GM21619 (cell line): ENCODE measurements around the gene GSK3B.
"Not testable (repeated sequence)": the region's sequence is repeated elsewhere in the genome, so short reads cannot be mapped to it uniquely, and the experiment has no call there.

ENCODE experiments used
- ATAC-seq: cut with Tn5 transposase; IDR thresholded peaks from one replicate; pipeline ENCODE4 v1.9.1; 2021; ENCODE audit not compliant: unreplicated experiment

GSK3B gene

GRCh38 chr3:120018299-120018698 lies 75.9 kb downstream of the GSK3B start:
- no peak for ATAC-seq

- ATAC-seq: no peak
Measured at GRCh38 chr3:120017692-120018091, 76.6 kb downstream of the GSK3B start.

GRCh38 chr3:120013481-120013880 lies 80.8 kb downstream of the GSK3B start:
- ATAC-seq: no peak

GRCh38 chr3:120005741-120006140 lies 88.5 kb downstream of the GSK3B start:
- ATAC-seq: not testable (repeated sequence)

- ATAC-seq: not testable (repeated sequence)
Measured at GRCh38 chr3:120004008-120004498, 90.2 kb downstream of the GSK3B start.

- ATAC-seq: no peak
Measured at GRCh38 chr3:119998166-119998565, 96.1 kb downstream of the GSK3B start.

- ATAC-seq: no peak
Measured at GRCh38 chr3:119990888-119991287, 103.4 kb downstream of the GSK3B start.

- ATAC-seq: no peak
Measured at GRCh38 chr3:119989981-119990655, 104.1 kb downstream of the GSK3B start.

- ATAC-seq: not testable (repeated sequence)
Measured at GRCh38 chr3:119986812-119987211, 107.4 kb downstream of the GSK3B start.

- ATAC-seq: no peak
Measured at GRCh38 chr3:119981386-119981785, 112.9 kb downstream of the GSK3B start.

GRCh38 chr3:119978554-119979208 lies 115.6 kb downstream of the GSK3B start:
- no peak for ATAC-seq

- no peak for ATAC-seq
Measured at GRCh38 chr3:119977353-119977752, 116.9 kb downstream of the GSK3B start.

GRCh38 chr3:119976214-119976613 lies 118.0 kb downstream of the GSK3B start:
- ATAC-seq: no peak

GRCh38 chr3:119974656-119975055 lies 119.6 kb downstream of the GSK3B start:
- ATAC-seq: no peak

- no peak for ATAC-seq
Measured at GRCh38 chr3:119973018-119973646, 121.1 kb downstream of the GSK3B start.

- ATAC-seq: no peak
Measured at GRCh38 chr3:119969759-119970158, 124.5 kb downstream of the GSK3B start.

- no peak for ATAC-seq
Measured at GRCh38 chr3:119967353-119968006, 126.8 kb downstream of the GSK3B start.

- no peak for ATAC-seq
Measured at GRCh38 chr3:119965692-119966091, 128.6 kb downstream of the GSK3B start.

- ATAC-seq: no peak
Measured at GRCh38 chr3:119964294-119964693, 130.0 kb downstream of the GSK3B start.

GRCh38 chr3:119955972-119956371 lies 138.3 kb downstream of the GSK3B start:
- ATAC-seq: no peak

GRCh38 chr3:119950666-119951325 lies 143.5 kb downstream of the GSK3B start:
- no peak for ATAC-seq
